Activated CD4-positive, CD25-positive, alpha-beta regulatory T cell treated with anti-CD3 and anti-CD28 coated beads, Interleukin-2, amount 50 U/mL, for 24 hours (primary cell): Measurements from ENCODE around the gene STYK1.
"Not testable (repeated sequence)": the region's sequence is repeated elsewhere in the genome, so short reads cannot be mapped to it uniquely, and the experiment has no call there.

Experiments used
- ATAC-seq, 2 donors: fragments of 150-1000 bp; cut with Tn5 transposase; one replicate each; pipeline ENCODE4 v1.10.0; 2021; ENCODE audit warnings: mild to moderate bottlenecking in 1 of 2, moderate library complexity in 1 of 2

Gene STYK1

DNA sequence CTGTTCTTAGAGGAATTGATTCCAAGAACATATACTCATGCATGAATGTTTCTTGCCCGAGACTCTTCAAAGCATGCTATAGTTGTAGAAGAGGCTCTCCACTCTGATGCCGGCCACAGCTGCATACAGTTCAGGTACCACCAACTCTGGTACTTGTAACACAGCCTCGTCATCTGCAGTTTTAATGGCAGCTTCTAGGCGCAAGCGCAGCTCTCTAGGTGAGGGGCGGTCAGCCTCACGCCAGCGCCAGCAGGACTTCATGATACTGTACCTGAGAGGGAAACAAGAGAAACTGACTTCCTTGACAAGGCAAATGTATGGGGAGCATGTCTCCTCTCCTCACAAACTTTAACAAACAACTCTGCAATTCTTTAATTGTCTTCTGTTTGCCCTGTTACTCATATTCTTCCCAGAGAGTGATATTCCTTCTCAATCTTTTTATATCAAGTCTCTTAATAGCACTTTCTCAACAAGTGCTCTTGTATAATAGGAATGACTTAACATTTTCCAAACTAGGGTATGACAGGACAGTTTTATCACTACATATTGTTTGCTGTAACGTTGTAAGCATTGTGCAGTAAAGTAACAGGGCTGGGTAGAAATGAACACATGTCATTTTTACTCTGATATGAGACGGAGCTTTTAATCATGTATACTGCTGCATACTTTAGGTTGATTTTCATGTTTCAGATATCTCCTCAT lies 53.6 kb downstream of the STYK1 start:
- ATAC-seq = no peak

DNA sequence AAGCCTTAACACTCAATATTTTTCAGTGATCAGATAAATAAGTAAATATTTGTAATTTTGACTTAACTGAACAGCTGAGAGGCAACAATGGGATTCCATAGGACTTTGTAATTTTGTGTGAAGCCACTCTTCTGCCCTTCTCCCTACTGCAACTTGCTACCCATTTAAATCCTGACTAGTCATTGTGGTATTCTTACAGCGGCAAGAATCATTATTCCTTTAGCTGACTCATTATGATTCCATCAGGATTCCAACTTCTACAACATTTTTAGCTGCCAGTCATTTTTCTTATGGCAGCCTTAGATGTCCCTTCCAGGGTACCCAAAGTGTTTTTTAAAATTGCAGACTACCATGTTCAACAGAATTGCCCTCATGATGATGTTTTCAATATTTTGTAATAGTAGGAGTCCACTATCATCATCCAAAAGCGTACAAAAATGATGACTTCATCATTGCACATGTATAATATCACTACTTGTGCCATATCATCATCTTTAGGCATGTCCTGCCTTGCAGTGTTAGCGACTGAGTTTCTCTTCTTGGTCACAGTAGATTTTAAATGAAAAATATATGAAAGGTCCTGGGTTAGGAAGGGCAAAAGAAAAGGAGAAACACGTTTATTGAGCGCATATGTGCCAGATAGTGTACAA lies 55.4 kb downstream of the STYK1 start:
- ATAC-seq = no peak

DNA sequence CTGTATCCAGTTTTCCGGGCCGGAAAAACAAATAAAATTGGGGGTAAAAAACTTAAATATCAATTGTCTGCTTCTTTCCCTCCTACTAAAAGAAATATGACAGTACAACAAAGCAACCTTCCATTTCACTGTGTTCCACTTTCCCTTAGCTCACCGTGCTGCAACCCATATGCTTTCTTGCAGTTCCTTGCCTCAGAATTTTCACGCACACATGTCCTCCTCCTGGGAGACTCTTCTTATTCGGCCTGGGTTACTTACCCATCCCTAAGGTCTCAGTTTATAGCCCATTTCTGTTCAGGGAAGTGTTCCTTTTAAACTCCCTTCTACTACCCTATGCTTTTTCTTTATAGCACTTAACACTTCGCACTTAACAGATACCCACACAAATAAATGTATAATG lies 56.0 kb downstream of the STYK1 start:
- no peak for ATAC-seq

DNA sequence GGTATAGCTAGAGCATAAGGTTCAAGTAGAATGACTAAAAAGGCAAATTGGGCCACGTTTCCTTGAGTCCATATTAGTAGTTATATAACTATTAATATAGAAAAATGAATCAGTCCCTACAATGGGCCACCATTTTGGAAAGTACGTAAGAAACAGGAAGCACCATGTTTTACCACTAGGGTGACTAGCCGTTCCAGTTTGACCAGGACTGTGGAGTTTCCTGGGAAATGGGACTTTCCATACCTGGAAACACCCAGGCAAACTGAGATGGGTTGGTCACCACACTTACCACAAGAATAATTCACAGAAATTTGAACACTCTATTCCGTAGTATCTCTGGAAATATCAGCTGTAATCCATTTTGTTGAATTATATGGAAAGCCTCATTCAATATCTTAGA lies 58.3 kb downstream of the STYK1 start:
- no peak for ATAC-seq

DNA sequence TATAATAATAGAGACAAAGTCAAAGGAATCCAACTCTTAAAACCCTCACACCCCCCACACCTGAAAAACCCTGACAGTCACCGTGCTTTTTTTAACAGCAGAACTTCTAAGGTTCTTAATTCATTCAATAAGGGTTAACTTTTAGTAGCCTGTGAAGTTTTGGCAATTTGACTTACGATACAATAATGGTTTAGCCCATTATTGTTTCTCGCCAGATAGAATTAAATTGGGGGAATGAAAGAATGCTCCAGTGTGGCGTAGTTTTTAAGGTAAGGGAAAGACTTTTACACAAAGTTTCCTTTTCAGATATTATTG lies 59.8 kb downstream of the STYK1 start:
- no peak for ATAC-seq

DNA sequence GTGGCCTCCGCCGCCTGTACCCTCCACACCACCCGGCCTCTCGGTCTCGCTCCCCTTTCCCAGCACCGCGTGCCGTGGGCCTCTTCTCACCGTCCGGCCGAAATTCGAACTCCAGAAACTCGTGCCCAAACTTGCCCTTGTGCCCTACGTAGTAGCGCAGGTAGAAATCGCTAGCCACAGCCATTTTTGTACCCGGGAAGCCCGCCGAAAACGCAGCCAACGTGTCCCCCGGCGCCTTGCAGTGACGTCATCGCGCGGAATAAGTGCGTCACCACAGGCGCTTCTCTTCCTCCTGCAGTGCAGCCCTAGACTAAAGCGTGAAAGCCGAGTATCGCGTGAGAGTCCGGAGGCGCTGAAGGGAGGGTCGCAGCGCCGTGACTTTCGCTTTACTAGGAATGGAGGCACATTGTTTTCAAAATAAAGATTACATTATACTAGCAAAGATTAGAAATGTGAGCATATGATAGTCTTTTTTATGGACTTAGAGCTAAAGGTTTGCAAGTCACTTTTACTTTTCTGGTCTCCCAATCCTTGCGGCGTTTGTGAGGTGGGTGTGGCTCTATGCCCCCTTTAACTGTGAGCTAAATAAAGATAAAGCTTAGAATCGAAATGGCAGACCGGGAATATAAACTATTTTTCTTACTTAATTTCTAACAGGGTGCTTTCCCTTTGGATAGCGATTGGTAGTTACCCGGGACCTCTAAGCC lies 60.4 kb downstream of the STYK1 start, which contains the start of gene MAGOHB:
MAGOHB (minus strand) TSS at position 261 of the 707 bp plus-strand sequence; CDS start at position 184, 77 bp downstream.
- peak; percentile 96 to 97 for ATAC-seq

DNA sequence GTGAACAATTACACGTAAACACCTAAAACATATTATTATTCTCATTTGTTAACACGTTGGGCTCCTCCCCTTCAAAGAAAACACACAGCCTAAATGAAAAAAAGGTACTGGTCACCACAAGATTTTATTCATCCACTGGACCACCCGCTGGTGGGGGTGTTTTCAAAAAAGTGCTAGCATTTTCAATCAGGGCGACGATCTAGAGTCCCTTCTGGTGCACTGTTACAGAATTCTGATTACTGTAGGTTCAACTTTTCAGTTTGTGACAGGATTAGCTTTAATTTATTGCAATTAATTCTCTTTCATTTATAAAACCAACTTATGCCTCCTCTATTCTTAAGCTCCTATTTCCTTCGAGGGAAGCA lies 60.9 kb downstream of the STYK1 start:
- no peak for ATAC-seq

DNA sequence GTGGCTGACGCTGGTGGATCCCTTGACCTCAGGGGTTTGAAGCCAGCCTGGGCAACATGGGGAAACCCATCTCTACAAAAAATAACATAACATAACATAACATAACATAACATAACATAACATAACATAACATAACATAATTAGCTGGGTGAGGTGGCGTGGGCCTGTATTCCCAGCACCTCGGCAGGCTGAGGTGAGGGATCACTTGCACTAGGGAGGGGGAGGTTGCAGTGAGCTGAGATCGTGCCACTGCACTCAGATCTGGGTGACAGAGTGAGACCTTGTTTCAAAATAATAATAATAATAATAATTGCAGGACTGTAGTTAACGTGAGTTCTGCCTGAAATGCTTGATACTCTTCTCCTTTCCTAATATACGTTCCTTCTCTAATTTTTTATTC lies 61.7 kb downstream of the STYK1 start:
- no peak for ATAC-seq

DNA sequence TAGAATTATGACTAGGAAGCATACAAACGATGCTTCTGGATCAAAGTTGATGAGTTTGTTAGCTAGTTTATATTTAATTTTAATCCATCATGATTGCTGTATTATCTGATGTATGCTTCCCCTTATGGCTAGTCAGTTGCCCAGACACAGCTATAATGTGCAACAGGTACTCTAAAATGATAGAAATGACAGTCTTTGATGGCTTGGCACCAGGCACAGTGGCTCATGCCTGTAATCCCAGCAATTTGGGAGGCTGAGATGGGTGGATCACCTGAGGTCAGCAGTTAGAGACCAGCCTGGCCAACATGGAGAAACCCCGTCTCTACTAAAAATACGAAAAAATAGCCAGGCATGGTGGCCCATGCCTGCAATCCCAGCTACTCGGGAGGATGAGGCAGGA lies 62.6 kb downstream of the STYK1 start:
- not testable (repeated sequence) for ATAC-seq

DNA sequence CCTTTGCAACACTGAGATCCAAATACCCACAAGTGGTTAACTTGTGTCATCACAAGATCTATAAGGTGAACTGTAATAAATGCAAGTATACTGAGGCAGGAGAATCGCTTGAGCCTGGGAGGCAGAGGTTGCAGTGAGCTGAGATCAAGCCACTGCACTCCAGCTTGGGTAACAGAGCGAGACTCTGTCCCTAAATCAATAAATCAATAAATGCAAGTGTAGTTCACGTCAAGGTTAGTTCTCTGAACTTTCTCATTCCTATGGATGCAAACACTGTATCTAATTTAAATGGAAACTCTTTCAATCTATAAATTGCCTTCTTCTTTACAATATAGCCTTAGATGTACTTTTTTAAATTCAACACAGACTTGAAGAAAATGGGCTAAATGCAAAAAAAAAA lies 63.7 kb downstream of the STYK1 start:
- no peak for ATAC-seq

DNA sequence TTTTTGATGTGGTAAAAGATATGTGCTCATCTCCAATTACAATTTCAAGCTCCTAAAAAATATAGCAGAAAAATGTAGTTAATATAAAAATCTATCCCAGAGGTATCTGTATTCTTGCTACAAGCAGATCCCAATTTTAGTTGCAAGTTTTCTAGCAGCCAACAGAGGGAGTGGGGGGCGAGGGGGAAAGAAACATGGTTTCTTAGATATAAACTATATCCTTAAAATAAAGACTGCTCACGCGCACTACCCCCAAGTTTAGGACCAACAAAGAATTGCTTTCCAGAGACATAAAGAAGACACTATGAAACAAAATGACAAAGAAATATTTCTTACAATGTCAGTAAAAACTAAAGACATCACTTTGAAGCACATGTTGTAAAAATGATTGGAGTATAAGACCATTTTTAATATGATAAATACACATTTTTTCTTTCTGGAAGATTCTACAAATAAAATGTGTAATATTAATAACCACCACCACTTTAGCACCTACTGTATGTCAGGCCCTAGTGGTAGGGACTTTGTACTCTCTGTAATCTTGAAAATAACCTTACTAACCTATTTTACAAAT lies 65.9 kb downstream of the STYK1 start:
- peak in 1 of 2 donors; percentile 25 for ATAC-seq

DNA sequence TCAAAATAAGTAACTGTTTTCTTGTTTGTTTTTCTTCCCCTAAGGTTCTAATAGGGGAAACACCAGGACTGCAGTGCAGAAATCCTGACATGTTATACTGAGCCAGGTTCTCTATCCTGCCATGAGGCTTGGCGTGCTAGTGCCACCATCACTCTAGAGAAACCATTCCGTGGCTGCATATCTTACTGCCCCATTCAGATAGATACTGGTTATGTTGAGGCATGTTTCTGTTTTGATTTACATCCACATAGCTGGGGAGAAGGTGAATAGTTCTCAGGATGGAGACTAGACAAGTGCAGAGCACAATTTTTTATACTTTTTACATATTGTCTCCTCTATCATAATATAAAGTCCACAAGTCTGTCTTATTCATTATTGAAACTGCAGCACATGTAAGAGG lies 72.0 kb downstream of the STYK1 start:
- no peak for ATAC-seq

DNA sequence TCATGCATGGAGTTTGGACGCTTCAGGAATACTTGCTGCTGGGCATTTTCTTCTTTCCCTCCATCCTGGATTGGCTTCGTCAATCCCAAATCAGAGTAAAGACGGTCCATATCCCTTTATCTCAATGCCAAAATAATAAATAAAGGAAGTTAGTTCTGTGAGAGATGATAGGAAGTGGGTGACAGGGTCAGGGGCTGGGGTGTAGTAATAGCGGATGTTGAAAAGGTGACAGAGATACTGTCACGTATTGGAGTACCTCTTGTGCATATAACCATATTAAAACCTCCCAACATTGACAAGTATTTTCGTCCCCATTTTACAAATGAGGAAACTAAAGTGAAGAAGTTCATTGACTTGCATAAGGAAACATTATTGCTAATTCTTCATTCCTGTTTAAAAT lies 72.9 kb downstream of the STYK1 start:
- ATAC-seq = no peak

DNA sequence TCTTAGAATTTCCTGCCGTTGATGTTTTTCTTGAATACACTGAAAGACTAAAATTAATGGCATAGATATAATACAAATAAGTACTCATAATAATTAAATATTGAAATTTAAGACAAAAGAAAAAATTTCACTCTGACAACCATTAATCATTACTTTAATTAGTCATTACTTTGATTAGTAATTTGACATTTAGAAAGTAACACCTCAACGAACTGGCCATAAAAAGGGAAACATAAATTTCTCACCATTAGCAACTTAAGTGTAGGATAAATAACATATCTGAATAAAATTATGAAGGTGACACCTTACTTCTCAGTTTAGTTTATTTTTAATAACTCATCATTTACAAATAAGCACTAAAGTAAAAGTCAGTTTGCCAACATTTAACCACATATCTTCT lies 78.0 kb downstream of the STYK1 start:
- ATAC-seq = no peak

DNA sequence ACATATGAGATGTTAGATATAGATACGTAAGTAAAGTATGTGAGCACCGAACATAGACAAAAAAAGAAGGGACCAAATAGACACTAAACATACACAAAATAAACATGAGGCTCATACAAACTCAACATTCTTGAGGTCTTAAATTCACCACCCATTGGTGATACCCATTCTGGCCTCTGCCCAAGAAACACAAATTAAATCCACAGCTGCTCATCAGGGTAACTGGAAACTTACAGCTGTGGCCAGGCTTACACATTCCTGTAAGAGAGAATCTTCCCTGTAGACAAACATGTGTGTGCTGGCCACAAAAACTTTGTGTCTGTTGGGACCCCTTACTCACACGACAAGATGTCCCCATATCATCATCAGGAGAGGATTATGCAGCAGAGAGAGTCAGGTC lies 82.9 kb downstream of the STYK1 start:
- no peak for ATAC-seq

DNA sequence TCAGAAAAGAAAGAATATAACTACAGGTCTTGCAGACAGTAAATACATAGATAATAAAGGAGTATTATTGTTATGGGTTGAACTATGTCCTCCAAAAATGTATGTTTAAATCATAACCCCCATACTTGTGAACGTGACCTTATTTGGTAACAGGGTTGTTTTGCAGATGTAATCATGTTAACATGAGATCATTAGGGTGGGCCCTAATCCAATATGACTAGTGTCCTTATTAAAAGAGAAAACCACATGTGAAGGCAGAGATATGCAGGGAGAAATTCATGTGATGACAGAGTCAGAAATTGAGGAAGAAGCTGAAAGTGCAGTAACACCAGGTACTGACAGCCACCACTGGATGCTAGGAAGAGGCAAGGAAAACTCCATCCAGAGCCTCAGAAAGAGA lies 89.4 kb downstream of the STYK1 start:
- no peak for ATAC-seq

DNA sequence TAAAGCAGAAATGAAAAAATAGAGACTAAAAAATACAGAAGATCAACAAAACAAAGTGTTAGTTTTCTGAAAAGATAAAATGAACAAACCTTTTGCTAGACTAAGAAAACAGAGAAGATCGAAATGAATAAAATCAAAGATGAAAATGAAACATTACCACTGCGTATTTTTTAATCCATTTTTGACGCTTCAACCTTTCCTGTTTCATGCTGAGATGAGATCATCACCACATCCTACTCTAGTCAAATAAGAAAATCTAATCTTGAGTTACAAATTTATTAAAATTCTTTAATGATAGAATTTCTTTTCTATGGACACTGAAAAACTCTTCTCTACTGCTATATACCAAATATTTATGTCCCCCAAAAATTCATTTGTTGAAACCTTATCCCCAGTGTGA lies 91.1 kb downstream of the STYK1 start:
- no peak for ATAC-seq

DNA sequence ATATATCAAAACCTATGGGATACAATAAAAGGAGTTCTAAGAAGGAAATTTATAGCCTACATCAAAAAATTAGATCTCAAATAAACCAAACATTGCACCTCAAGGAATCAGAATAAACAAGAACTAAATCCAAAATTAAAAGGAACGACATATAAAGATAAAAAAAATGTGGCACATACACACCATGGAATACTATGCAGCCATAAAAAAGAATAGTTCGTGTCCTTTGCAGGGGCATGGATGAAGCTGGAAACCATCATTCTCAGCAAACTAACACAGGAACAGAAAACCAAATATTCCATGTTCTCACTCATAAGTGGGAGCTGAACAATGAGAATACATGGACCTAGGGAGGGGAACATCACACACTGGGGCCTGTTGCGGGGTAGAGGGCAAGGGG lies 91.7 kb downstream of the STYK1 start:
- ATAC-seq = not testable (repeated sequence)

DNA sequence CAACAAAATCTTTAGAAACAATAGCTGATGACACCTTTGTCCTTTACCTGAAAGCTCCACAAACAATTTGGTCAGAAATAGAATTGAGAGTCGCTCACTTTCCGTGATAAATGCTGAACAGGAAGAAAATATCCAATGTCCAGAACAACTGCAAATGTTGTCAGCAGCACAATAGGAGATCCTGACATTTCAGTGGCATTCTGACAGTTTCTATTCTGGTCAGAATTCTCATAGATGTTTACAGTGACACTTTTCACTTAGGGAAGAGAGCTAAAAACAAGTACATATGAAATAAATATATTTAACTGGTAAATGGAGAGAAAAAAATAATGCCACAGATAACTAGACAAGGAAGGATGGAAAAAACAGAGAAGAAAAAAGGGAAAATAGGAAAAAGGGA lies 99.5 kb downstream of the STYK1 start:
- ATAC-seq = no peak

DNA sequence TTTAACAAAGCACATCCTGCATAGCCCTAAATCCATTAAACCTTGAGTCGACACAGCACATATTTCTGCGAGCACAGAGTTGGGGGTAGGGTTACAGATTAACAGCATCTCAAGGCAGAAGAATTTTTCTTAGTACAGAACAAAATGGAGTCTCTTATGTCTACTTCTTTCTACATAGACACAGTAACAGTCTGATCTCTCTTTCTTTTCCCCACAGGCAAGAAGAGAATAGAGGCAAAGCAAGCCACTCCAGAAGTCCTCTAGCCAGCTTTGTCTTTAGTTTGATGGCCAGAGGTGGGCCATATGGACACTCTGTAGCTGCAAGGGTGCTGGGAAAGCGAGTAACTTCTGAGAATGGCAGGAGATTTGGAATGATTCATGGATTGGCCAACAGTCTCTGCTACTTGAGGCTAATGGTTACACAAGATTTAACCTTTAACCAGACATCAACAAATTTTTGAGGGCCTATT lies 101.8 kb downstream of the STYK1 start:
- not testable (repeated sequence) for ATAC-seq

DNA sequence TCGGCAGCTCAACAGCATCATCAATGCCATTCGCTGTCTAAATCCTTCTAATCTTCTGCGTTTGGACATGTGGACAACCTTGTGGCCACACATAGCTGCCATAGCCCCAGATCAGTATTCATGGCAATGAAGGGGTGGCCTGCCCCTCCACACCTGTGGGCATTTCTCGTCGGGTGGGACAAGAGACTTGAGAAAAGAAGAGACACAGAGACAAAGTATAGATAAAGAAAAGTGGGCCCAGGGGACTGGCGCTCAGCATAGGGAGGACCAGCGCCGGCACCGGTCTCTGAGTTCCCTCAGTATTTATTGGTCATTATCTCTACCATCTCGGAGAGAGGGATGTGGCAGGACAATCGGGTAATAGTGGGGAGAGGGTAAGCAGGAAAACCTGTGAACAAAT lies 102.7 kb downstream of the STYK1 start:
- ATAC-seq = no peak
